MCF 10A (cell line): ENCODE data around the gene ARHGAP24. TPM values are rescaled to one million over a fixed set of nuclear protein-coding genes. Genes with fewer than 3 reads are reported as not detected.

ENCODE experiments used
- BruUV-seq: library from RNA; stranded (reverse); fragments of 400-500 nt; replicated peaks from 2 replicates; lab custom pipeline; 2021; lab: Mats Ljungman, UMichigan
- CTCF ChIA-PET: fragments of 300-600 bp; sonication (Branson Sonifier 250); formaldehyde crosslinking; extraction: SDS; loops from one replicate; lab custom pipeline; 2021; ENCODE audit warnings: antibody characterized with exemption, inconsistent platforms; lab: Yijun Ruan, JAX
- POLR2A ChIA-PET: fragments of 300-600, 350-650 bp; sonication (Branson Sonifier 250); formaldehyde crosslinking; extraction: SDS; loops from one replicate; lab custom pipeline; 2020; ENCODE audit warnings: antibody characterized with exemption, inconsistent platforms; lab: Yijun Ruan, JAX
- DNase-seq: peaks from one replicate; pipeline ENCODE4 v3.0.0-alpha.2; 2018; ENCODE audit not compliant: unreplicated experiment
- H3K27ac Mint-ChIP-seq: one replicate; pipeline ENCODE4 v1.8.0; 2022; ENCODE audit warnings: mild to moderate bottlenecking, low read depth, mixed read lengths; ENCODE audit not compliant: unreplicated experiment
- H3K27me3 Mint-ChIP-seq: one replicate; pipeline ENCODE4 v1.8.0; 2022; ENCODE audit warnings: mixed read lengths; ENCODE audit not compliant: insufficient read depth, unreplicated experiment
- H3K36me3 Mint-ChIP-seq: one replicate; pipeline ENCODE4 v1.8.0; 2022; ENCODE audit warnings: mild to moderate bottlenecking, moderate library complexity, mixed read lengths; ENCODE audit not compliant: insufficient read depth, unreplicated experiment
- H3K4me1 Mint-ChIP-seq: one replicate; pipeline ENCODE4 v1.8.0; 2022; ENCODE audit warnings: mixed read lengths; ENCODE audit not compliant: insufficient read depth, unreplicated experiment
- H3K4me3 Mint-ChIP-seq: one replicate; pipeline ENCODE4 v1.8.0; 2022; ENCODE audit warnings: mild to moderate bottlenecking, moderate library complexity, mixed read lengths; ENCODE audit not compliant: unreplicated experiment
- H3K9me3 Mint-ChIP-seq: one replicate; pipeline ENCODE4 v1.8.0; 2022; ENCODE audit warnings: mixed read lengths; ENCODE audit not compliant: unreplicated experiment
- CTCF ChIP-seq: fragments of 200-600 bp; IDR thresholded peaks from one replicate; pipeline ENCODE4 v1.8.0; 2022; ENCODE audit warnings: antibody characterized with exemption, mild to moderate bottlenecking; ENCODE audit not compliant: unreplicated experiment
- intact Hi-C: fragments of 100-400 bp; cut with micrococcal nuclease; formaldehyde crosslinking; loops from 2 replicates; pipeline ENCODE4 v1.14.1; 2022
- total RNA-seq: library from RNA; stranded (reverse); gene quantifications from 2 replicates; pipeline ENCODE4 v1.2.3, GENCODE V29; 2022

ARHGAP24 gene
- total RNA-seq, 1 experiment from 2014 or later, result 2.6 TPM

- POLR2A ChIA-PET, result no interaction called here
- Mint-ChIP-seq H3K9me3 (peaks cover 8% of the 10 kb centered on the region), H3K36me3 (no peaks in the 10 kb centered on the region), H3K27me3 (no peaks in the 10 kb centered on the region), H3K4me1 (peaks cover 21% of the 10 kb centered on the region), H3K27ac (no peak overlapping the region), H3K4me3 (no peak overlapping the region)
- no peak for DNase-seq
- intact Hi-C loops, result no loop called here
- CTCF ChIA-PET, result interaction anchor here (0.7 to 1.0 kb wide), 4 partner anchors 23 to 553 kb away, joined by 3 read pairs; no protein-coding TSS in a partner anchor
- no peak for TF ChIP-seq CTCF
- no TSS peak for BruUV-seq
Observed at GRCh38 chr4:85776096-85776495, 301.1 kb downstream of the ARHGAP24 start.

- Mint-ChIP-seq H3K4me3 (no peak overlapping the region), H3K27ac (no peak overlapping the region), H3K9me3 (peaks cover 8% of the 10 kb centered on the region), H3K4me1 (peaks cover 21% of the 10 kb centered on the region), H3K27me3 (no peaks in the 10 kb centered on the region), H3K36me3 (no peaks in the 10 kb centered on the region)
- peak; percentile 79 for DNase-seq
- intact Hi-C loops, result no loop called here
- CTCF ChIA-PET, result interaction anchor here (1.0 kb wide), 2 partner anchors 28 to 553 kb away, joined by 3 read pairs; no protein-coding TSS in a partner anchor
- POLR2A ChIA-PET, result interaction anchor here (0.7 to 2.9 kb wide), 2 partner anchors 10 to 235 kb away, joined by 3 to 13 read pairs; no protein-coding TSS in a partner anchor
- BruUV-seq, result no TSS peak
- no peak for TF ChIP-seq CTCF
Observed at GRCh38 chr4:85776579-85776978, 301.6 kb downstream of the ARHGAP24 start.

GRCh38 chr4:85777908-85778631 is 303.1 kb downstream of the ARHGAP24 start:
- TF ChIP-seq CTCF, result no peak
- peak overlapping the region; percentile 66 for H3K4me3 Mint-ChIP-seq
- peak; percentile 60 for DNase-seq
- H3K9me3 Mint-ChIP-seq, result peaks cover 8% of the 10 kb centered on the region
- ChIA-PET POLR2A (interaction anchor here (1.4 to 2.9 kb wide), 2 partner anchors 9 to 18 kb away, joined by 5 to 13 read pairs; no protein-coding TSS in a partner anchor), CTCF (interaction anchor here (0.6 to 2.8 kb wide), 11 partner anchors 11 to 694 kb away, joined by 3 to 34 read pairs (median 4); no protein-coding TSS in a partner anchor)
- intact Hi-C loops, result no loop called here
- peaks cover 21% of the 10 kb centered on the region for H3K4me1 Mint-ChIP-seq
- H3K27me3 Mint-ChIP-seq, result no peaks in the 10 kb centered on the region
- no peaks in the 10 kb centered on the region for H3K36me3 Mint-ChIP-seq
- no TSS peak for BruUV-seq
- H3K27ac Mint-ChIP-seq, result peak overlapping the region; percentile 93

- H3K4me3 Mint-ChIP-seq, result peak overlapping the region; percentile 66
- POLR2A ChIA-PET, result interaction anchor here (0.6 to 2.9 kb wide), 6 partner anchors 8 to 415 kb away, joined by 3 to 13 read pairs (median 4); partner anchors contain the start of gene ARHGAP24
- H3K36me3 Mint-ChIP-seq, result no peaks in the 10 kb centered on the region
- CTCF ChIA-PET, result interaction anchor here (0.6 to 2.8 kb wide), 18 partner anchors 13 to 694 kb away, joined by 3 to 34 read pairs (median 3); no protein-coding TSS in a partner anchor
- TF ChIP-seq CTCF, result no peak
- DNase-seq, result peak; percentile 34
- no peaks in the 10 kb centered on the region for H3K27me3 Mint-ChIP-seq
- BruUV-seq, result TSS peak; percentile 77
- intact Hi-C loops, result no loop called here
- H3K4me1 Mint-ChIP-seq, result peaks cover 21% of the 10 kb centered on the region
- H3K27ac Mint-ChIP-seq, result peak overlapping the region; percentile 93
- peaks cover 8% of the 10 kb centered on the region for H3K9me3 Mint-ChIP-seq
Observed at GRCh38 chr4:85778632-85779131, 303.7 kb downstream of the ARHGAP24 start.
